GM12878 (cell line): ENCODE results near the gene EPB41L4A. TPM values are rescaled to one million over a fixed set of nuclear protein-coding genes. Genes with fewer than 3 reads are reported as not detected.

Experiments used
- ATAC-seq: fragments of 200-7000 bp; cut with Tn5 transposase; 3 replicates; pipeline ENCODE4 v1.9.1; 2020; ENCODE audit warnings: mild to moderate bottlenecking, moderate library complexity
- BruUV-seq: library from RNA; stranded (reverse); fragments of 400-500 nt; replicated peaks from 2 replicates; lab custom pipeline; 2021; lab: Mats Ljungman, UMichigan
- CTCF ChIA-PET: fragments of 300-600 bp; sonication (Branson Sonifier 250); formaldehyde crosslinking; extraction: SDS; loops from one replicate; lab custom pipeline; 2021; ENCODE audit warnings: inconsistent platforms; lab: Yijun Ruan, JAX
- POLR2A ChIA-PET: fragments of 350-600 bp; formaldehyde crosslinking; extraction: SDS; loops from one replicate; lab custom pipeline; 2021; ENCODE audit warnings: inconsistent platforms; lab: Charles Lee
- RAD21 ChIA-PET: fragments of 300-600 bp; sonication (Branson Sonifier 250); formaldehyde crosslinking; loops from one replicate; lab custom pipeline; 2023; ENCODE audit warnings: antibody characterized with exemption; ENCODE audit not compliant: unreplicated experiment; lab: Charles Lee
- SMC1A ChIA-PET: fragments of 300-600 bp; sonication (Branson Sonifier 250); formaldehyde crosslinking; loops from one replicate; lab custom pipeline; 2023; ENCODE audit not compliant: unreplicated experiment, uncharacterized antibody; lab: Charles Lee
- DNase-seq: peaks from one replicate; pipeline ENCODE4 v3.0.0-alpha.2; 2011; ENCODE audit warnings: low read depth, low spot score
- FAIRE-seq: peaks from 3 replicates; lab custom pipeline; 2011; peaks lifted over from hg19 to GRCh38; lab: Jason Lieb, UNC
- H2AFZ ChIP-seq: 2 replicates; pipeline ENCODE4 v1.6.0; 2011; ENCODE audit warnings: low read depth, low read length, control low read depth; ENCODE audit not compliant: control insufficient read depth
- H3K27ac ChIP-seq: 2 replicates; pipeline ENCODE4 v1.5.1; 2011; ENCODE audit warnings: control low read depth; ENCODE audit not compliant: control insufficient read depth, insufficient read depth
- H3K27me3 ChIP-seq, 2 experiments: replicated peaks in 1 of 2; 2 replicates each; pipeline versions ENCODE4 v1.6.0 to v1.6.1; 2011; ENCODE audit warnings: low read length in 1 of 2; ENCODE audit not compliant: control insufficient read depth in 2 of 2, insufficient read depth in 2 of 2
- H3K36me3 ChIP-seq, 2 experiments: 2 replicates each; pipeline ENCODE4 v1.5.1; 2011; ENCODE audit warnings: low read length in 1 of 2; ENCODE audit not compliant: control insufficient read depth in 2 of 2, insufficient read depth in 2 of 2
- H3K4me1 ChIP-seq: 2 replicates; pipeline ENCODE4 v1.6.1; 2011; ENCODE audit warnings: mild to moderate bottlenecking, low read length, moderate library complexity, mixed read lengths; ENCODE audit not compliant: control insufficient read depth, insufficient read depth
- H3K4me2 ChIP-seq: 2 replicates; pipeline ENCODE4 v1.6.0; 2011; ENCODE audit warnings: control low read depth; ENCODE audit not compliant: control insufficient read depth, insufficient read depth
- H3K4me3 ChIP-seq: fragments of 200-600 bp; sonication (generic); 2 replicates; pipeline ENCODE4 v1.5.1; 2016
- H3K79me2 ChIP-seq: 2 replicates; pipeline ENCODE4 v1.6.0; 2011; ENCODE audit warnings: low read length; ENCODE audit not compliant: control insufficient read depth, insufficient read depth
- H3K9ac ChIP-seq: 2 replicates; pipeline ENCODE4 v1.8.0; 2011; ENCODE audit warnings: low read length, control low read depth, mixed read lengths; ENCODE audit not compliant: control insufficient read depth, insufficient read depth
- H3K9me3 ChIP-seq: replicated peaks from 3 replicates; pipeline ENCODE4 v1.5.1; 2011; ENCODE audit warnings: mild to moderate bottlenecking, low read length; ENCODE audit not compliant: control insufficient read depth, insufficient read depth
- H4K20me1 ChIP-seq: 2 replicates; pipeline ENCODE4 v1.6.0; 2011; ENCODE audit not compliant: control insufficient read depth, insufficient read depth
- CBX3 ChIP-seq: fragments of 200-600 bp; sonication (generic); IDR thresholded peaks from 2 replicates; pipeline ENCODE4 v1.6.1; 2016; ENCODE audit warnings: low read depth, borderline replicate concordance
- DPF2 ChIP-seq: fragments of 450-650 bp; IDR thresholded peaks from 2 replicates; pipeline ENCODE4 v1.6.1; 2017; ENCODE audit warnings: mild to moderate bottlenecking
- E2F4 ChIP-seq: IDR thresholded peaks from 2 replicates; pipeline ENCODE4 v1.6.1; 2012; ENCODE audit warnings: low read depth, low read length, improper control_type of control experiment
- IKZF2 ChIP-seq, 2 experiments: fragments of 450-650 bp; IDR thresholded peaks; 2 replicates each; pipeline ENCODE4 v1.6.1; 2017; ENCODE audit warnings: mild to moderate bottlenecking in 2 of 2, moderate library complexity in 2 of 2
- MAX ChIP-seq: IDR thresholded peaks from 2 replicates; pipeline ENCODE4 v1.6.1; 2012; ENCODE audit warnings: low read depth, low read length, improper control_type of control experiment
- MXI1 ChIP-seq: fragments of 150-350 bp; IDR thresholded peaks from 2 replicates; pipeline ENCODE4 v1.6.1; 2011; ENCODE audit warnings: low read depth, mild to moderate bottlenecking, inconsistent platforms, low read length, improper control_type of control experiment
- RELB ChIP-seq: fragments of 450-650 bp; IDR thresholded peaks from 2 replicates; pipeline ENCODE4 v1.6.1; 2017; ENCODE audit warnings: low read depth, mild to moderate bottlenecking, moderate library complexity
- SUPT20H ChIP-seq: IDR thresholded peaks from 2 replicates; pipeline ENCODE4 v1.6.1; 2011; ENCODE audit warnings: low read depth, mild to moderate bottlenecking, low read length, moderate library complexity, borderline replicate concordance; ENCODE audit not compliant: control insufficient read depth
- SUZ12 ChIP-seq: fragments of 200-600 bp; sonication (generic); IDR thresholded peaks from one replicate; pipeline ENCODE4 v1.6.1; 2018; ENCODE audit warnings: antibody characterized with exemption, mild to moderate bottlenecking; ENCODE audit not compliant: unreplicated experiment
- ZNF217 ChIP-seq: fragments of 450-650 bp; IDR thresholded peaks from 2 replicates; pipeline ENCODE4 v1.6.1; 2017; ENCODE audit warnings: antibody characterized with exemption, mild to moderate bottlenecking
- WGBS: methylation state at CpG from one replicate; pipeline ENCODE4 v1.1.6; 2016; ENCODE audit warnings: low lambda C conversion rate; ENCODE audit not compliant: insufficient replicate concordance, insufficient coverage; ENCODE audit errors: missing lambda C conversion rate; 5-methylcytosine and 5-hydroxymethylcytosine counted together
- in situ Hi-C: fragments of 300-500 bp; cut with MboI; formaldehyde crosslinking; loops from 9 replicates; pipeline ENCODE4 v1.14.3; 2018; ENCODE audit warnings: mixed read lengths
- intact Hi-C: fragments of 100-400 bp; cut with micrococcal nuclease; formaldehyde crosslinking; loops from one replicate; pipeline ENCODE4 v1.14.2; 2022; ENCODE audit not compliant: unreplicated experiment
- polyA plus RNA-seq, 11 experiments: library from polyadenylated mRNA; depleted of rRNA in 4 of 11; unstranded in 6 of 11; stranded (reverse) in 5 of 11; fragments of >200 nt; fragmentation: Nextera tagmentation in 4 of 11; fragmentation: Illumina TruSeq in 1 of 11; extraction: Ambion mirVana in 4 of 11; extraction: Trizol in 1 of 11; gene quantifications; 1 replicate in 1 of 11; 2 replicates in 10 of 11; pipeline versions ENCODE4 v1.2.1 to v1.2.3, GENCODE V29; 2011 to 2016; ENCODE audit warnings: inconsistent platforms in 2 of 11, missing spikeins in 2 of 11, low read depth in 1 of 11
- total RNA-seq, 4 experiments: library from RNA; depleted of rRNA in 3 of 4; stranded (reverse); fragments of >200 nt in 3 of 4; fragmentation: Illumina TruSeq in 1 of 4; extraction: Trizol in 1 of 4; gene quantifications; 2 replicates each; pipeline versions ENCODE4 v1.2.1 to v1.2.3, GENCODE V29; 2013 to 2021
- TF ChIP-seq, protein P1 (sequence below): IDR thresholded peaks from 2 replicates; pipeline ENCODE4 v1.6.1; 2011; ENCODE audit warnings: borderline replicate concordance, low read depth, mild to moderate bottlenecking, moderate library complexity, low read length; ENCODE audit not compliant: insufficient read depth, poor library complexity, severe bottlenecking
- TF ChIP-seq, protein P2 (sequence below): IDR thresholded peaks from 2 replicates; pipeline ENCODE4 v1.6.1; 2012; ENCODE audit warnings: low read depth, low read length, improper control_type of control experiment
- TF ChIP-seq, protein P3 (sequence below): fragments of 450-650 bp; IDR thresholded peaks from 2 replicates; pipeline ENCODE4 v1.6.1; 2017; ENCODE audit warnings: mild to moderate bottlenecking, moderate library complexity

Gene EPB41L4A
- total and polyA plus RNA-seq, 10 of the 15 experiments (the other 5 are each of a cell fraction or from before 2014, with no cell fraction given) = 0.10 to 0.67 (median 0.30) TPM

DNA sequence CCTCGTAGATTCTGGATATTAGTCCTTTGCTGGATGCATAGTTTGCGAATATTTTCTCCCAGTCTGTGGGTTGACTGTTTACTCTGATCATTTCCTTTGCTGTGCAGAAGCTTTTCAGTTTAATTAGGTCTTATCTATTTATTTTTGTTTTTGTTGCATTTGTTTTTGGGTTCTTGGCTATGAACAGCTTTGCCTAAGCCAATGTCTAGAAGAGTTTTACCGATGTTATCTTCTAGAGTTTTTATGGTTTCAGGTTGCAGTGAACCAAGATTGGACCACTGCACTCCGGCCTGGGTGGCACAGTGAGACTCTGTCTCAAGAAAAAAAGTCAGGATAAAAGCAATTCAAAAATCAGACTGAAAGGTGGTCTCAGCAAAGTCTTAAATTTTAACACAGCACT lies 188.5 kb downstream of the EPB41L4A start:
- Histone ChIP-seq H3K27me3 (no peaks in the 10 kb centered on the region; a peak in 2 of 4 replicates), H3K4me3 (no peak overlapping the region), H3K36me3 (no peaks in the 10 kb centered on the region), H3K79me2 (no peaks in the 10 kb centered on the region), H3K9me3 (no peaks in the 10 kb centered on the region), H3K4me1 (no peaks in the 10 kb centered on the region), H2AFZ (no peak overlapping the region), H3K4me2 (no peak overlapping the region), H3K9ac (no peak overlapping the region), H4K20me1 (no peaks in the 10 kb centered on the region), H3K27ac (no peak overlapping the region)
- ChIA-PET RAD21 (no interaction called here), POLR2A (no interaction called here), SMC1A (no interaction called here), CTCF (interaction anchor here (1.2 kb wide), 1 partner anchor 298 kb away, joined by 3 read pairs; no protein-coding TSS in a partner anchor)
- intact Hi-C loops = no loop called here
- in situ Hi-C loops = no loop called here
- BruUV-seq = no TSS peak
- FAIRE-seq = peak; percentile 18
- 33% methylated on average over 4 of the region's 4 CpGs for WGBS
- ATAC-seq = no peak
- DNase-seq = no peak
- no peak for TF ChIP-seq SUPT20H
- no peak for TF ChIP-seq SUZ12
- TF ChIP-seq, protein P1, sequence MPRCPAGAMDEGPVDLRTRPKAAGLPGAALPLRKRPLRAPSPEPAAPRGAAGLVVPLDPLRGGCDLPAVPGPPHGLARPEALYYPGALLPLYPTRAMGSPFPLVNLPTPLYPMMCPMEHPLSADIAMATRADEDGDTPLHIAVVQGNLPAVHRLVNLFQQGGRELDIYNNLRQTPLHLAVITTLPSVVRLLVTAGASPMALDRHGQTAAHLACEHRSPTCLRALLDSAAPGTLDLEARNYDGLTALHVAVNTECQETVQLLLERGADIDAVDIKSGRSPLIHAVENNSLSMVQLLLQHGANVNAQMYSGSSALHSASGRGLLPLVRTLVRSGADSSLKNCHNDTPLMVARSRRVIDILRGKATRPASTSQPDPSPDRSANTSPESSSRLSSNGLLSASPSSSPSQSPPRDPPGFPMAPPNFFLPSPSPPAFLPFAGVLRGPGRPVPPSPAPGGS = no peak
- TF ChIP-seq MXI1 = no peak
- TF ChIP-seq MAX = no peak
- TF ChIP-seq RELB = no peak
- TF ChIP-seq IKZF2 (IDR thresholded peaks at IDR 0.05) = no peak
- TF ChIP-seq E2F4 = no peak
- no peak for TF ChIP-seq CBX3
- TF ChIP-seq, protein P2, sequence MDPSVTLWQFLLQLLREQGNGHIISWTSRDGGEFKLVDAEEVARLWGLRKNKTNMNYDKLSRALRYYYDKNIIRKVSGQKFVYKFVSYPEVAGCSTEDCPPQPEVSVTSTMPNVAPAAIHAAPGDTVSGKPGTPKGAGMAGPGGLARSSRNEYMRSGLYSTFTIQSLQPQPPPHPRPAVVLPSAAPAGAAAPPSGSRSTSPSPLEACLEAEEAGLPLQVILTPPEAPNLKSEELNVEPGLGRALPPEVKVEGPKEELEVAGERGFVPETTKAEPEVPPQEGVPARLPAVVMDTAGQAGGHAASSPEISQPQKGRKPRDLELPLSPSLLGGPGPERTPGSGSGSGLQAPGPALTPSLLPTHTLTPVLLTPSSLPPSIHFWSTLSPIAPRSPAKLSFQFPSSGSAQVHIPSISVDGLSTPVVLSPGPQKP = no peak
- TF ChIP-seq ZNF217 = no peak
- TF ChIP-seq, protein P3, sequence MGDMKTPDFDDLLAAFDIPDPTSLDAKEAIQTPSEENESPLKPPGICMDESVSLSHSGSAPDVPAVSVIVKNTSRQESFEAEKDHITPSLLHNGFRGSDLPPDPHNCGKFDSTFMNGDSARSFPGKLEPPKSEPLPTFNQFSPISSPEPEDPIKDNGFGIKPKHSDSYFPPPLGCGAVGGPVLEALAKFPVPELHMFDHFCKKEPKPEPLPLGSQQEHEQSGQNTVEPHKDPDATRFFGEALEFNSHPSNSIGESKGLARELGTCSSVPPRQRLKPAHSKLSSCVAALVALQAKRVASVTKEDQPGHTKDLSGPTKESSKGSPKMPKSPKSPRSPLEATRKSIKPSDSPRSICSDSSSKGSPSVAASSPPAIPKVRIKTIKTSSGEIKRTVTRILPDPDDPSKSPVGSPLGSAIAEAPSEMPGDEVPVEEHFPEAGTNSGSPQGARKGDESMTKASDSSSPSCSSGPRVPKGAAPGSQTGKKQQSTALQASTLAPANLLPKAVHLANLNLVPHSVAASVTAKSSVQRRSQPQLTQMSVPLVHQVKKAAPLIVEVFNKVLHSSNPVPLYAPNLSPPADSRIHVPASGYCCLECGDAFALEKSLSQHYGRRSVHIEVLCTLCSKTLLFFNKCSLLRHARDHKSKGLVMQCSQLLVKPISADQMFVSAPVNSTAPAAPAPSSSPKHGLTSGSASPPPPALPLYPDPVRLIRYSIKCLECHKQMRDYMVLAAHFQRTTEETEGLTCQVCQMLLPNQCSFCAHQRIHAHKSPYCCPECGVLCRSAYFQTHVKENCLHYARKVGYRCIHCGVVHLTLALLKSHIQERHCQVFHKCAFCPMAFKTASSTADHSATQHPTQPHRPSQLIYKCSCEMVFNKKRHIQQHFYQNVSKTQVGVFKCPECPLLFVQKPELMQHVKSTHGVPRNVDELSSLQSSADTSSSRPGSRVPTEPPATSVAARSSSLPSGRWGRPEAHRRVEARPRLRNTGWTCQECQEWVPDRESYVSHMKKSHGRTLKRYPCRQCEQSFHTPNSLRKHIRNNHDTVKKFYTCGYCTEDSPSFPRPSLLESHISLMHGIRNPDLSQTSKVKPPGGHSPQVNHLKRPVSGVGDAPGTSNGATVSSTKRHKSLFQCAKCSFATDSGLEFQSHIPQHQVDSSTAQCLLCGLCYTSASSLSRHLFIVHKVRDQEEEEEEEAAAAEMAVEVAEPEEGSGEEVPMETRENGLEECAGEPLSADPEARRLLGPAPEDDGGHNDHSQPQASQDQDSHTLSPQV = no peak
- no peak for TF ChIP-seq DPF2
